Ishikawa (cell line): ENCODE measurements around the gene SEMA6B.

Experiments used
- CEBPB ChIP-seq: IDR thresholded peaks from 2 replicates; pipeline ENCODE4 v1.6.1; 2012
- CREB1 ChIP-seq: IDR thresholded peaks from 2 replicates; pipeline ENCODE4 v1.6.1; 2012; ENCODE audit warnings: low read depth
- EP300 ChIP-seq: IDR thresholded peaks from 2 replicates; pipeline ENCODE4 v1.6.1; 2012; ENCODE audit warnings: borderline replicate concordance
- MAX ChIP-seq: IDR thresholded peaks from 2 replicates; pipeline ENCODE4 v1.6.1; 2012
- YY1 ChIP-seq: IDR thresholded peaks from 2 replicates; pipeline ENCODE4 v1.6.1; 2012; ENCODE audit warnings: low read depth

- TF ChIP-seq CEBPB (no peak), CREB1 (no peak), YY1 (no peak), EP300 (no peak), MAX (no peak)
Measured at GRCh38 chr19:4493929-4494690, 65.4 kb downstream of the SEMA6B start.
